Epithelial cell of proximal tubule (primary cell): Measurements from ENCODE around the gene EVI5L. TPM values are rescaled to one million over a fixed set of nuclear protein-coding genes. Genes with fewer than 3 reads are reported as not detected.
A peak's percentile ranks its signal among the peaks of the same experiment; 100 is the strongest.
"Not testable (repeated sequence)": the region's sequence is repeated elsewhere in the genome, so short reads cannot be mapped to it uniquely, and the experiment has no call there.

Experiments used
- DNase-seq: peaks from one replicate; pipeline ENCODE4 v3.0.0-alpha.2; 2011; ENCODE audit warnings: low read depth
- H3K4me3 ChIP-seq: 2 replicates; pipeline ENCODE4 v1.5.1; 2011; ENCODE audit warnings: low read depth, mild to moderate bottlenecking, low read length
- CTCF ChIP-seq: conservative IDR thresholded peaks from 2 replicates; pipeline ENCODE4 v1.5.1; 2012; ENCODE audit warnings: low read depth, mild to moderate bottlenecking, low read length
- total RNA-seq: library from RNA; depleted of rRNA; stranded (reverse); fragments of >200 nt; gene quantifications from 2 replicates; pipeline ENCODE4 v1.2.3, GENCODE V29; 2015

The EVI5L gene
- total RNA-seq, 1 donor from 2014 or later: 9.3 TPM

GRCh38 chr19:7858109-7858770, 28.2 kb downstream of the EVI5L start:
- DNase-seq: no peak
- H3K4me3 ChIP-seq: no peak overlapping the region
- no peak for TF ChIP-seq CTCF

GRCh38 chr19:7859087-7859486, 29.1 kb downstream of the EVI5L start:
- not testable (repeated sequence) for DNase-seq, H3K4me3 ChIP-seq

- TF ChIP-seq CTCF: no peak
- DNase-seq: no peak
- no peak overlapping the region for H3K4me3 ChIP-seq
Measured at GRCh38 chr19:7859831-7860713, 30.1 kb downstream of the EVI5L start.

GRCh38 chr19:7860714-7861618, 30.9 kb downstream of the EVI5L start:
- no peak for TF ChIP-seq CTCF
- H3K4me3 ChIP-seq: no peak overlapping the region
- DNase-seq: no peak

GRCh38 chr19:7861619-7862412, 31.8 kb downstream of the EVI5L start:
- DNase-seq: no peak
- TF ChIP-seq CTCF: no peak
- H3K4me3 ChIP-seq: peak overlapping the region; percentile 16

- DNase-seq: no peak
- no peak for TF ChIP-seq CTCF
- peak overlapping the region; percentile 16 for H3K4me3 ChIP-seq
Measured at GRCh38 chr19:7862413-7862951, 32.5 kb downstream of the EVI5L start.
